HG03064 (cell line): ENCODE measurements around the gene RIPK3.

ENCODE experiments used
- ATAC-seq: cut with Tn5 transposase; IDR thresholded peaks from one replicate; pipeline ENCODE4 v1.9.1; 2021; ENCODE audit warnings: low read depth; ENCODE audit not compliant: unreplicated experiment

The RIPK3 gene

DNA sequence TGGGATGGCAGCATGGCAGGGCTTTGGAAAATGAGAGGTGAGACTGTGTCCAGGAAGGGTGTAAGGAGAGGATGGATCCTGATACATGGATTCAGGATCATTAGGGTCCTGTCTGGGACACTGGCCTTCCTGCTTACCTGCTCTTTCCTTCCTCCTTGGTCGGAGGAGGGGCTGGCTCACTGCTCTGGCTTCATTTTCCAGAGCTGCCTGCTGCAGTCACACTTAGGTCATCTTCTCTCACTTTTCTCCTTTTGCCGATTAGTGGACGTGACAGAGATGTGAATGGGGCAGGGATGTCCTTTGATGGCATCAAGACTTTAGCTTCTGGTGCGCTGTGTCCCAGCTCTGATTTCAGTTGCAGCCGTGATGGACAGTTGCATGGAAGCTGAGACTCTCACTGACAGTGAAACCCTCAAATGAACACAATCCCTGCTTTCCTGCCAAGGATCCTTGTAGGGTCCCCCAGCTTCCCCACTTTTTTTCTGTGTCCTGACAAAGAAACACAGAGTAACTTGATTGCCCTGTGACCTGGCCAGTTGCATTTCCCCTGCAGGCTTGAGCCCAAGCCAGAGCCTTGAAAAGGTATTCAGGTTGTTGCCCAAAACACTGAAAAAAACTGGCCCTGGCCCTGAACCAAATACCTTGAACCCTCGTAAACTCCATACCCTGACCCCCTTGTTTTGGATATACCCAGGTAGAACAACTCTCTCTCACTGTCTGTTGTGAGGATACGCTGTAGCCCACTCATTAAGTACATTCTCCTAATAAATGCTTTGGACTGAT lies 31.3 kb downstream of the RIPK3 start:
- ATAC-seq: no peak

DNA sequence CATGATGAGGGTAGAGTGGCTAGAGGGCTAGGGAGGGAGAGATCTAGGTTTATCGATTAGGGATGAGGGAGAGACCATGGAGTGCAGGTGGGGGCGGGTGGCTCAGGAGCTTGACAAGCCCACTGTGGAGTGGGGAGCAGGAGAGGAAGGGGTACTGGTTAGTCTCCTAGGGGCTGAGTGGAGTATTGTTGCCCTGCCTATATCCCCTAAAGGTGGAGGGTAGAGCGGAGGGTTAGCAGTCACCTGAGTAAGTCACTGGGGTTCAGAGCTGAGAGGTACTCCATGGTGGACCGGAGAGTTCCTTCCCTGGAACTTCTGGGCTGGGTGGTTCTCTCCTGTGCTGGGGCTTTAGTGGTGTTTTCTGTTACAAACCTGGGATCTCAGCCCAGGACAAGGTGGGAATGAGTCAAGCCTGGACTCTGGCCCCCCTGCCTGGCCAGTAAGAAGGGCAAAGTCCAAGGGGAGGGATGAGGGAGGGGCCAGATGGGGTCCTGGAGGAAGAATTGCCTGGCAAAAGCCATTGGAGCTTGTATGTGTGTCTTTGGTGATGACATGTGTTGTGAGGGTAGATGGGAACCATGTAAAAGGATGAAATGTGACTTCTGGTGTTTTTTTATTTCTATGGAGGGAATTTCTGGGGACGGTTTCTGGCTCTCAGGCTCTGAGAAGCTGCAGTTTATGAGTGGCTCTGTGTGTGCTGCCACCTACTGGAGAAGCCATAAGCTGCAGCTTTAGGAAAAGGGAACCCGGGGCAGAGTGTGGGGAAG lies 32.0 kb downstream of the RIPK3 start, which contains the start of gene CIDEB:
Gene CIDEB (minus strand): TSS at position 403 of the 767 bp plus-strand sequence. CDS start 119 bp downstream, at position 284.
- ATAC-seq: no peak

DNA sequence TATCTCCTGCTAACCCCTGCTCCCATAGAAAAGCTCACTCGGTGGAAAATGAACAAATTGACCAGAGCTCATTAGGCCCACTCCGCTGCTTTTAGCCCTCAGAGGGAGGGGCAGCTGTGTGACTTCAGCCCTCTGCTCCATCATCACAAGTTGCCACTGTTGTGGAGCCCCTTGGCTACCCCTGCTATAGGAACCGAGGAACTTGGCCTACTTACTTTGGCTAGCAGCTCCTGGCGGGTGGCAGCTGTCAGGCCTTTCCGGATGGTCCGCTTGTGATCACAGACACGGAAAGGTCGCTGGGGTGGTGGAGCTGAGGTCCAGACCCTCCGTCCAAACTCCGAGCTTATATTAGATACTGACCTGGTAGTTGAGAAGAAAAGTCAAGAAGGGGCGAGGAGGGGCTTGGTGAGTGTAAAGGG lies 32.6 kb downstream of the RIPK3 start:
- ATAC-seq: no peak

DNA sequence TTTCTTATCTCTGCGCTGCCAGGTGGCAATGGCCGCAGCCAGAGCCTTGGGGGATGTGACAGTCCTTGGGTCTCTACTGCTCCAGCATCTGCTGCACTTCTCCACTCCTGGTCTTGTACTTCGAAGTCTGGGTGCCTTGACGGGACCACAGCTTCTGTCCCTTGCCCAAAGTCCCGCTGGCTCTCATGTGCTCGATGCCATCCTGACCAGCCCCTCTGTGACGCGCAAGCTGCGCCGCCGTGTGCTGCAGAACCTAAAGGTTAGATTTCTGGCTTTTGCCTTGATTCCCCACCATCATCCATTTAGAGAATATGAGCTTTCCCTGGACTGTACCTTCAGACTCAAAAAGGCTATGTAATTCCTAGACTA lies 35.8 kb downstream of the RIPK3 start:
- ATAC-seq: no peak

GRCh38 chr14:24300326-24300980 lies 39.3 kb downstream of the RIPK3 start:
- ATAC-seq: no peak

- peak; percentile 74 for ATAC-seq
Measured at GRCh38 chr14:24299255-24300191, 40.3 kb downstream of the RIPK3 start, which contains the start of the genes DHRS1 and NOP9. Gene DHRS1 (minus strand): TSS chr14:24299780. CDS start chr14:24299106, 674 bp downstream. Gene NOP9 (plus strand): TSS chr14:24299850. CDS start chr14:24299955, 105 bp downstream.

DNA sequence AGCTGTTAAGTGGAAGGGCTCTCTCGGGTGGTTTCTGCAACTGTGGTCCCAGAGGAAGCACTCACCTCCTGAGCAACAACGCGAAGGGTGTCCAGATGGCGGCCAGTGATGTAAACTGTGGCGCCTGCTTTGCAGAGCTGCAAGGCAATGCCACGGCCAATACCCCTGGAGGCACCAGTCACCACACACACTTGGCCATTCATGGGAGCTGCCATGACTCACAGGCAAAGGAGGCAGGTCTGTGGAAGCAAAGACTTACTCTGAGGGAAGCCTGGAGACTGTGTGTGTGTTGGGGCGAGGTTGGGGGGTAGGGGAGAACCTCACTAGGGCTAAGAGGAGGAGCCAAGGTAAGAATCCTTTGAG lies 40.9 kb downstream of the RIPK3 start:
- no peak for ATAC-seq

DNA sequence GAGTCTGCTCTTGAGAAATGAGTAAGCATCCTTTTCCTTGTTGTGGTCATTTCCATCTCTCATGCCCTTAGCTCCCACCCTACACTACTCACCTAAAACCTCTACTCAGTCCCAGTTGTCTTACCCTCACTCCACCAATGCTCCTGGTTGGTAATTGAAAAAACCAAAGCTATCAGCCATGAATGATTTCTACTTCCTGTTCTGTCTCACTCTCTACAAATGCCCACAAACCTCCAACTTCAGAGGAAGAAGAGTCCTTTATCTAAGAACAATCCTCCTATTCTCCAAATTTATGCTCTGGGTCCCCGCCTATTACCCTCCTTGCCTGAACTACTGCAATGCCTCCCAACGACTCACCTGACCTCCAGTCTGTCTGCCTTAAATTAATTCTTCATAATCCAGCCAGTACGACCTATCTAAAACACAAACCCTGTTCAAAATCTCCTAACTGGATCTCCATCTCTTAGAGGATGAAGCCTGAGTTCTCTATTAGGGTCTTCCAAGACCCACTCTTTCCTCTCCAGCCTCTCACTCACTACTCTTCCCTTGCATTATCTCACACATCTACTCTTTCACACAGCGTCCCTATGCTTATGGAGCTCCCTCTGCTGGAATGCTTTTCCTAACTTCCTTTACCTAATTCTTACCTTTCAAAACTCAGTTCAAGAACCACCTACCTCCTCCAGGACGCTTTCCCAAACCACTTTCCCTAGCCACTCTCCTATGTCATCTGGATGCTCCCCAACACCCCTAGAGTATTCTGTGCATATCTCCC lies 42.4 kb downstream of the RIPK3 start:
- no peak for ATAC-seq

GRCh38 chr14:24296341-24297157 lies 43.2 kb downstream of the RIPK3 start:
- ATAC-seq: no peak

DNA sequence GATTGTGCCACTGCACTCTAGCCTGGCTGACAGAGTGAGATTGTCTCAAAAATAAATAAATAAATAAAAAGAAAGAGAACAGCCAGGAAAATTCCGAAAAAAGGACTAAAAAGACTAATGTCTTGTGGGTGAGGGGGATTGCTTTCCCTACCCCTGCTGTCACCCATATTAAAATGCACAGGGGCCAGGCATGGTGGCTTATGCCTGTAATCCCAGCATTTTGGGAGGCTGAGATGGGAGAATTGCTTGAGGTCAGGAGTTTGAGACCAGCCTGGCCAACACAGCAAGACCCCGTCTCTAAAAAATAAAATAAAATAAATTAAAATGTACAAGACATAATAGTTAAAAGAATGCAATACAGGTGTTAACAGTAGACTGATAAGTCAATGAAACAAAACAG lies 46.3 kb downstream of the RIPK3 start:
- no peak for ATAC-seq

DNA sequence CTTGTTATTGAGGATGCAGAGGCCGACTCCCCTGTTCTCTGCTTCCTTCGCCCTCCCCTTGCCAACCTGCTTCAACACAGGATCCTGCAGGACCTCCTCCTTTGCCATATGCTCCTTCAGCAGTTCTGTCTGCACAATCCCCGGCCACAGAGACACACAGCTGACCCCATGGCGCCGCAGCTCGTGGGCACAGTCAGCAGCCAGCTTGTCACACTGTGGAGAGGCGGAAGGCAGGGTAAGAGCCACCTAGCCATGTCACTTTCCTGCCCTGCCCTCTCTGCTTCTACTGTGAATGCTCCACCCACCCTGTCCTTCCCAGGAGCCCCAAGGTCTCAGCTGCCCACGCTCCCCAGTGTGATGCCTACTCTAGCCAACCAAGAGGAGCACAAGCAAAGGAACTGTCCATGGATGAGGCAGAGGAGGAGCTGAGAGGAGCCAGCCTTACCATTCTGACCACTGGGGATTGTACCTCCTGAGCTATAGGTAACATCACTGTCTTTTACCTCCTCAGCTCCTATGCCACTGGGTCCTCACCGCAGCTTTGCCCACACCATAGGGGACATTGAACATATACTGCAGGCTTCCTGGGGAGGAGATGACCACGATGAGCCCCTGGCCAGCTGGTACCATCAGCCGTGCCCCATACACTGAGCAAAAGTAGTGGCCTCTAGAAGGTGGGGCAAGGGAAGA lies 47.5 kb downstream of the RIPK3 start:
- no peak for ATAC-seq

- ATAC-seq: no peak
Measured at GRCh38 chr14:24291446-24292117, 48.2 kb downstream of the RIPK3 start.

GRCh38 chr14:24290746-24291145 lies 49.0 kb downstream of the RIPK3 start:
- ATAC-seq: no peak

GRCh38 chr14:24289649-24290280 lies 50.0 kb downstream of the RIPK3 start:
- no peak for ATAC-seq

DNA sequence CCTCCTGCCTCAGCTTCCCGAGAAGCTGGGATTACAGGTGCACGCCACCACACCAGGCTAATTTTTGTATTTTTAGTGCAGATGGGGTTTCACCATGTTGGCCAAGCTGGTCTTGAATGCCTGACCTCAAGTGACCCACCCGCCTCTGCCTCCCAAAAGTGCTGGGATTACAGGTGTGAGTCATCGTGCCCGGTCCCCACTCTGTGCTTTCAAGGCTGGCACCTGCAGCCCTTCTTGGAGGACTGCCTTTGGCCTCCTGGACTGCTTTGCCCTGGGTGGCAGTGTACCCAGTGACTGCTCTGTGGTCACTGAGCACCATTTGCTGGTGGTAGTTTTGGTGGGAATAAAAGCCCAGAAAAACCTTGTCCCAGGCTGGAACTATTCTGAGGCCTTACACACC lies 52.8 kb downstream of the RIPK3 start:
- no peak for ATAC-seq
